HepG2 (cell line): ENCODE data around the gene ATP8A2. TPM values are rescaled to one million over a fixed set of nuclear protein-coding genes. Genes with fewer than 3 reads are reported as not detected.

Experiments
- ATAC-seq: fragments of 200-7000 bp; cut with Tn5 transposase; 3 replicates; pipeline ENCODE4 v1.9.1; 2020; ENCODE audit warnings: mild to moderate bottlenecking, moderate library complexity
- BruUV-seq: library from RNA; stranded (reverse); fragments of 400-500 nt; replicated peaks from 2 replicates; lab custom pipeline; 2021; lab: Mats Ljungman, UMichigan
- CTCF ChIA-PET: fragments of 300-600 bp; formaldehyde crosslinking; extraction: SDS; loops from one replicate; lab custom pipeline; 2021; ENCODE audit warnings: low total read pairs, inconsistent platforms, low intra/inter-chr PET ratio; lab: Yijun Ruan, JAX
- POLR2A ChIA-PET: fragments of 350-600 bp; sonication (Branson Sonifier 250); formaldehyde crosslinking; loops from one replicate; lab custom pipeline; 2020; ENCODE audit warnings: antibody characterized with exemption, inconsistent platforms; lab: Yijun Ruan, JAX
- DNase-seq: peaks from one replicate; pipeline ENCODE4 v3.0.0-alpha.2; 2015; ENCODE audit warnings: low spot score
- FAIRE-seq: peaks from 3 replicates; lab custom pipeline; 2011; peaks lifted over from hg19 to GRCh38; lab: Jason Lieb, UNC
- H2AFZ ChIP-seq: one replicate; pipeline ENCODE4 v1.6.1; 2011; ENCODE audit warnings: low read length, inconsistent platforms
- H3K27ac ChIP-seq: fragments of 300-600 bp; 3 replicates; pipeline ENCODE4 v1.8.0; 2011; ENCODE audit warnings: mixed run types, mild to moderate bottlenecking, mixed read lengths, low read length, inconsistent platforms; ENCODE audit not compliant: insufficient read depth; ENCODE audit errors: extremely low read length
- H3K27me3 ChIP-seq, 2 experiments: fragments of 200-600 bp in 1 of 2; 2 replicates in 1 of 2; 3 replicates in 1 of 2; pipeline versions ENCODE4 v1.6.0 to v1.8.0; 2011; ENCODE audit warnings: low read length in 2 of 2, mild to moderate bottlenecking in 2 of 2, moderate library complexity in 2 of 2, inconsistent platforms in 1 of 2; ENCODE audit not compliant: insufficient read depth in 2 of 2, control insufficient read depth in 1 of 2
- H3K36me3 ChIP-seq, 2 experiments: fragments of 200-600 bp in 1 of 2; replicated peaks in 1 of 2; 2 replicates in 1 of 2; 3 replicates in 1 of 2; pipeline versions ENCODE4 v1.5.1 to v1.8.0; 2011; ENCODE audit warnings: low read length in 2 of 2, inconsistent platforms in 1 of 2; ENCODE audit not compliant: insufficient read depth in 2 of 2, control insufficient read depth in 1 of 2
- H3K4me1 ChIP-seq: 2 replicates; pipeline ENCODE4 v1.5.1; 2012; ENCODE audit warnings: low read length, inconsistent platforms; ENCODE audit not compliant: insufficient read depth
- H3K4me2 ChIP-seq: 2 replicates; pipeline ENCODE4 v1.6.0; 2011; ENCODE audit warnings: low read depth, low read length, inconsistent platforms
- H3K4me3 ChIP-seq, 3 experiments: fragments of 200-600 bp in 1 of 3; sonication (generic), shearing (Covaris generic) in 1 of 3; replicated peaks in 1 of 3; 2 replicates each; pipeline ENCODE4 v1.5.1; 2011 to 2016; ENCODE audit warnings: low read length in 3 of 3, inconsistent platforms in 2 of 3, low read depth in 2 of 3, mild to moderate bottlenecking in 2 of 3, control low read depth in 1 of 3, mixed read lengths in 1 of 3; ENCODE audit not compliant: insufficient read depth in 1 of 3
- H3K79me2 ChIP-seq: one replicate; pipeline ENCODE4 v1.6.1; 2011; ENCODE audit warnings: low read length, inconsistent platforms; ENCODE audit not compliant: insufficient read depth
- H3K9ac ChIP-seq: 2 replicates; pipeline ENCODE4 v1.6.0; 2011; ENCODE audit warnings: mild to moderate bottlenecking, low read depth, low read length, inconsistent platforms; ENCODE audit not compliant: insufficient read depth
- H3K9me3 ChIP-seq: 2 replicates; pipeline ENCODE4 v1.5.1; 2012; ENCODE audit warnings: mild to moderate bottlenecking, low read length
- H4K20me1 ChIP-seq: 2 replicates; pipeline ENCODE4 v1.6.0; 2011; ENCODE audit warnings: inconsistent platforms, mild to moderate bottlenecking, low read length, moderate library complexity; ENCODE audit not compliant: insufficient read depth
- AKNA ChIP-seq: sonication (generic); formaldehyde crosslinking; IDR thresholded peaks from 2 replicates; pipeline ENCODE4 v1.4.0; 2020; ENCODE audit warnings: missing genetic modification reagents, borderline replicate concordance
- BCL6 ChIP-seq: IDR thresholded peaks from 2 replicates; pipeline ENCODE4 v1.6.1; 2016; ENCODE audit warnings: missing genetic modification reagents, missing compliant biosample characterization
- ETV5 ChIP-seq: IDR thresholded peaks from 2 replicates; pipeline ENCODE4 v1.6.1; 2018; ENCODE audit warnings: missing biosample characterization, missing genetic modification reagents, inconsistent platforms, borderline replicate concordance
- HDAC1 ChIP-seq: sonication (generic); formaldehyde crosslinking; IDR thresholded peaks from 2 replicates; pipeline ENCODE4 v1.5.1; 2020; ENCODE audit warnings: mild to moderate bottlenecking, missing genetic modification reagents
- ISL2 ChIP-seq: sonication (generic); formaldehyde crosslinking; IDR thresholded peaks from 2 replicates; pipeline ENCODE4 v1.5.0; 2020; ENCODE audit warnings: missing genetic modification reagents
- MEIS1 ChIP-seq: sonication (generic); formaldehyde crosslinking; IDR thresholded peaks from 2 replicates; pipeline ENCODE4 v1.9.0; 2021; ENCODE audit warnings: mild to moderate bottlenecking, missing genetic modification reagents, moderate library complexity, borderline replicate concordance
- PBX3 ChIP-seq: sonication (generic); formaldehyde crosslinking; IDR thresholded peaks from 2 replicates; pipeline ENCODE4 v1.8.1; 2023; ENCODE audit warnings: missing genetic modification reagents, inconsistent platforms, borderline replicate concordance
- POLR2AphosphoS2 ChIP-seq: IDR thresholded peaks from 2 replicates; pipeline ENCODE4 v1.6.1; 2011; ENCODE audit warnings: low read depth, low read length, improper control_type of control experiment
- RBM39 ChIP-seq: fragments of 200-400 bp; formaldehyde crosslinking; IDR thresholded peaks from one replicate; pipeline ENCODE4 v1.6.1; 2018; ENCODE audit warnings: antibody characterized with exemption, mild to moderate bottlenecking, low read depth, low read length; ENCODE audit not compliant: poor library complexity, severe bottlenecking
- TRIM22 ChIP-seq: fragments of 450-650 bp; IDR thresholded peaks from 2 replicates; pipeline ENCODE4 v1.6.1; 2017
- ZBTB42 ChIP-seq: sonication (generic); formaldehyde crosslinking; IDR thresholded peaks from 2 replicates; pipeline ENCODE4 v1.5.0; 2020; ENCODE audit warnings: mild to moderate bottlenecking, missing genetic modification reagents
- ZFP82 ChIP-seq: sonication (generic); formaldehyde crosslinking; IDR thresholded peaks from 2 replicates; pipeline ENCODE4 v1.5.1; 2020; ENCODE audit warnings: mild to moderate bottlenecking, missing genetic modification reagents, borderline replicate concordance
- ZFX ChIP-seq: sonication (generic); formaldehyde crosslinking; IDR thresholded peaks from 2 replicates; pipeline ENCODE4 v1.4.0; 2020; ENCODE audit warnings: mild to moderate bottlenecking, low read depth, missing genetic modification reagents, moderate library complexity
- ZNF17 ChIP-seq: sonication (generic); formaldehyde crosslinking; IDR thresholded peaks from 2 replicates; pipeline ENCODE4 v1.5.0; 2020; ENCODE audit warnings: mild to moderate bottlenecking, missing genetic modification reagents
- ZNF33B ChIP-seq: sonication (generic); formaldehyde crosslinking; IDR thresholded peaks from 2 replicates; pipeline ENCODE4 v1.5.1; 2020; ENCODE audit warnings: mild to moderate bottlenecking, missing genetic modification reagents
- ZNF619 ChIP-seq: sonication (generic); formaldehyde crosslinking; IDR thresholded peaks from 2 replicates; pipeline ENCODE4 v1.4.0; 2020; ENCODE audit warnings: mild to moderate bottlenecking, missing genetic modification reagents
- ZNF768 ChIP-seq: sonication (generic); formaldehyde crosslinking; IDR thresholded peaks from 2 replicates; pipeline ENCODE4 v1.4.0; 2020; ENCODE audit warnings: missing genetic modification reagents
- ZSCAN12 ChIP-seq: sonication (generic); formaldehyde crosslinking; IDR thresholded peaks from 2 replicates; pipeline ENCODE4 v1.9.0; 2021; ENCODE audit warnings: mild to moderate bottlenecking, missing genetic modification reagents
- WGBS: methylation state at CpG from one replicate; pipeline ENCODE4 v1.1.6; 2017; ENCODE audit warnings: low lambda C conversion rate; 5-methylcytosine and 5-hydroxymethylcytosine counted together
- in situ Hi-C: cut with HindIII; loops from 2 replicates; pipeline ENCODE4 v1.10.0; 2017; ENCODE audit warnings: low pct_unique_long_range_greater_than_20kb; ENCODE audit not compliant: extremely low pct_ligation_motif_present
- intact Hi-C: fragments of 100-400 bp; cut with micrococcal nuclease; formaldehyde crosslinking; loops from one replicate; pipeline ENCODE4 v1.10.0; 2022; ENCODE audit not compliant: unreplicated experiment
- polyA plus RNA-seq, 8 experiments: library from polyadenylated mRNA; depleted of rRNA in 3 of 8; stranded (reverse) in 7 of 8; unstranded in 1 of 8; fragments of >200 nt; fragmentation: Illumina TruSeq in 4 of 8; extraction: Trizol in 4 of 8; gene quantifications; 2 replicates each; pipeline versions ENCODE4 v1.2.1 to v1.2.3, GENCODE V29; 2011 to 2016; ENCODE audit warnings: low read depth in 4 of 8, missing spikeins in 1 of 8, mixed read lengths in 1 of 8; ENCODE audit not compliant: insufficient read depth in 1 of 8
- total RNA-seq, 5 experiments: library from RNA; depleted of rRNA; stranded (reverse); fragments of >200 nt; fragmentation: Illumina TruSeq; extraction: Trizol; gene quantifications; 2 replicates each; pipeline ENCODE4 v1.2.3, GENCODE V29; 2016; ENCODE audit warnings: low read depth in 1 of 5

Gene ATP8A2
- total and polyA plus RNA-seq, 2 of the 13 experiments (the other 11 are each of a cell fraction or from before 2014, with no cell fraction given): 0.09 TPM; not detected in 1

GRCh38 chr13:25494698-25495411 is 123.1 kb downstream of the ATP8A2 start:
- Histone ChIP-seq H4K20me1 (no peaks in the 10 kb centered on the region), H3K9me3 (no peaks in the 10 kb centered on the region), H3K27ac (no peak overlapping the region), H3K27me3 (peaks cover 0 to 4% of the 10 kb centered on the region in 2 experiments; a peak in 2 of 5 replicates), H3K4me3 (no peak overlapping the region), H2AFZ (no peak overlapping the region), H3K9ac (no peak overlapping the region), H3K4me1 (no peaks in the 10 kb centered on the region), H3K79me2 (no peaks in the 10 kb centered on the region), H3K4me2 (no peak overlapping the region), H3K36me3 (no peaks in the 10 kb centered on the region)
- ChIA-PET POLR2A (no interaction called here), CTCF (no interaction called here)
- no peak; the same call in 2 of the 3 replicates for ATAC-seq
- no TSS peak for BruUV-seq
- in situ Hi-C loops (no loop called here), intact Hi-C loops (no loop called here)
- no peak for FAIRE-seq
- 1% methylated on average over 9 of the region's 9 CpGs for whole genome bisulfite sequencing
- no peak for DNase-seq
- no peak for TF ChIP-seq ZSCAN12 (CRISPR knock-in tag)
- no peak for TF ChIP-seq RBM39
- TF ChIP-seq ISL2: no peak
- TF ChIP-seq MEIS1 (CRISPR knock-in tag): no peak
- no peak for TF ChIP-seq HDAC1 (CRISPR knock-in tag)
- no peak for TF ChIP-seq POLR2AphosphoS2
- TF ChIP-seq ZFX (CRISPR knock-in tag): no peak
- TF ChIP-seq BCL6 (CRISPR knock-in tag): no peak
- TF ChIP-seq ETV5 (CRISPR knock-in tag): no peak
- TF ChIP-seq ZNF33B (CRISPR knock-in tag): no peak
- no peak for TF ChIP-seq ZNF17 (CRISPR knock-in tag)
- TF ChIP-seq PBX3 (CRISPR knock-in tag): no peak
- no peak for TF ChIP-seq TRIM22
- no peak for TF ChIP-seq ZNF619 (CRISPR knock-in tag)
- no peak for TF ChIP-seq ZFP82 (CRISPR knock-in tag)
- no peak for TF ChIP-seq ZNF768
- TF ChIP-seq AKNA (CRISPR knock-in tag): no peak
- no peak for TF ChIP-seq ZBTB42 (CRISPR knock-in tag)
